ENCODE data around the gene MANF.

The MANF gene

DNA sequence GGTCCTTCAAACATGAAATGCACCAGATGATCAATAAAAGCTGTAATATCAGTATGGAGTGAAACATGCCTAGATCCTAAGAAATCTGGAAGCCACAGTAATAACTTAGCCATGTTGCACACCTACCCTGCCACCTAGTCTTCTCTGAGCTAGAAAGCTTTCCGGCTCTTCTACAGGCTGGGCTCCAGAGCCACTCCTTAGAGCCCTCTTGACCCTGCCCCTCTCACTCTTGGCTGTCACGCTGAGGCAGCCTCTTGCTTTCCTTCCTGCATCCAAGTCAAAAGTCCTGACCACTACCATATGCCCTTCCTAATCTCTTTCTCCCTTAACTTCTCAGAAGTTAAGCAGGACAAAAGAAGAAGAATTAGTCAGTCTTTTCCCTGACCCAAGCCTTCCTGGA is 23.7 kb downstream of the MANF start:
- DNase-seq (ENCODE audit: low read depth) = no peak
- TF ChIP-seq, protein P1, sequence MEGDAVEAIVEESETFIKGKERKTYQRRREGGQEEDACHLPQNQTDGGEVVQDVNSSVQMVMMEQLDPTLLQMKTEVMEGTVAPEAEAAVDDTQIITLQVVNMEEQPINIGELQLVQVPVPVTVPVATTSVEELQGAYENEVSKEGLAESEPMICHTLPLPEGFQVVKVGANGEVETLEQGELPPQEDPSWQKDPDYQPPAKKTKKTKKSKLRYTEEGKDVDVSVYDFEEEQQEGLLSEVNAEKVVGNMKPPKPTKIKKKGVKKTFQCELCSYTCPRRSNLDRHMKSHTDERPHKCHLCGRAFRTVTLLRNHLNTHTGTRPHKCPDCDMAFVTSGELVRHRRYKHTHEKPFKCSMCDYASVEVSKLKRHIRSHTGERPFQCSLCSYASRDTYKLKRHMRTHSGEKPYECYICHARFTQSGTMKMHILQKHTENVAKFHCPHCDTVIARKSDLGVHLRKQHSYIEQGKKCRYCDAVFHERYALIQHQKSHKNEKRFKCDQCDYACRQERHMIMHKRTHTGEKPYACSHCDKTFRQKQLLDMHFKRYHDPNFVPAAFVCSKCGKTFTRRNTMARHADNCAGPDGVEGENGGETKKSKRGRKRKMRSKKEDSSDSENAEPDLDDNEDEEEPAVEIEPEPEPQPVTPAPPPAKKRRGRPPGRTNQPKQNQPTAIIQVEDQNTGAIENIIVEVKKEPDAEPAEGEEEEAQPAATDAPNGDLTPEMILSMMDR (conservative IDR thresholded peaks at IDR 0.05; ENCODE audit: control insufficient read depth, insufficient read depth, low read depth, low read length) = no peak
- H3K4me3 ChIP-seq (ENCODE audit: control insufficient read depth, low read depth, low read length) = no peak overlapping the region

DNA sequence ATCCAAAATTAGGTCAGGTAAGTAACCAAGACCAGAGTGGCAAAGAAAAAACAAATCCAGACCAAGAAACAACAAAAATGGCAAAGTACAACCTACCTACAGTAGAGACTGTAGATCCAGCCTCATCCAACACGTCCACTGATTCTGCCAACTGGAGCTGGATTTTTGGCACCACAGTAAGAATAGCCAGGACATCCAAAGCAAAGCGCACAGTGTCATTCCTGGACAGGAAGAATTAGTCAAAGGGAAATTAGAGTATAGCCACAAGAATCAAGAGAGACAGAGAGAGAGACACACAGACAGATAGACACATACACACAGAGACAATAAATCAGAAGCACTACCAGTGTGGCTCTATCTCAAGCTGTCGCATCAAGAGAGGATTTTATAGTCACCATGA is 37.1 kb downstream of the MANF start:
- H3K4me3 ChIP-seq (ENCODE audit: control insufficient read depth, low read depth, low read length) = no peak overlapping the region
- no peak for DNase-seq (ENCODE audit: low read depth)

DNA sequence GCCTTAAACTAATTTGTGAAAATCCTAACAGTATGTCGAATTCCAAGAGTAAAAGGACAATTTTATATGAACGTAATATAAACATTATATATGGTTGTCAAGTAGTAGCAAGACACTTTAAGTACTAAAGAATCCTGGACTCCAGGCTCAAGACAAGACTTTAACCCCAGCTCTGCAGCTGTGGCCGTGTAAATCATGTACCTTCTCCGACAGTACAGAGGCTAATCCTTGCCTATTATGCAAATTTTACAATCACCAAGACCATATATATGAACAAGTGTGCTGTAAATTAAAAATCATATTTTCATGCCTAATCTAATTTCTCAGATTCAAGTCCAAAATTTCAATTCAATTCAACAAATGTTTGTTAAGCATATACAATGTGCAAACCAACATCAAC is 41.8 kb downstream of the MANF start:
- no peak for DNase-seq (ENCODE audit: low read depth)
- TF ChIP-seq, protein P1 (conservative IDR thresholded peaks at IDR 0.05; ENCODE audit: control insufficient read depth, insufficient read depth, low read depth, low read length) = no peak

More for the DNA sequence above, 37.1 kb downstream of the MANF start:
- TF ChIP-seq, protein P1 (conservative IDR thresholded peaks at IDR 0.05; ENCODE audit: control insufficient read depth, insufficient read depth, low read depth, low read length) = no peak

DNA sequence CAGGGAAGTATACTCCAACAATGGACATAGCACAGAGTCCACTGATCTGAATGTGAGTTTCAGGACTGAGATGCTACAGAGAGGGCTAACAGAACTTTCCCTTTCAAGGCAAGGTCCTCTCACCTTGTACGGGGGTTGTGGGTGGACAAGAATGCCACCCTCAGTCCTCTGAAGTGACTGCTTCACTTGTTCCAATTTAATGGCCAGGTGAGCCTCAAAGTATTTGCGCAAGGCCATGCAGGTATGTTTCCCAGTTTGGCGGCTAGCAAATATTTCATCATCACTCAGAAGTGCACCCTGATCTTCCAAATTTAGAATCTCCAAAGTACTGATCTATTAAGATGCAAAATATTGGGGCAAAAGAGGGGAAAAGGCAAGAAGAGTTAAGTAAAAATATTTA is 44.0 kb downstream of the MANF start:
- no peak for DNase-seq (ENCODE audit: low read depth)
- TF ChIP-seq, protein P1 (conservative IDR thresholded peaks at IDR 0.05; ENCODE audit: control insufficient read depth, insufficient read depth, low read depth, low read length) = no peak
- no peak overlapping the region for H3K4me3 ChIP-seq (ENCODE audit: control insufficient read depth, low read depth, low read length)

More for the DNA sequence above, 41.8 kb downstream of the MANF start:
- H3K4me3 ChIP-seq (ENCODE audit: control insufficient read depth, low read depth, low read length) = no peak overlapping the region

DNA sequence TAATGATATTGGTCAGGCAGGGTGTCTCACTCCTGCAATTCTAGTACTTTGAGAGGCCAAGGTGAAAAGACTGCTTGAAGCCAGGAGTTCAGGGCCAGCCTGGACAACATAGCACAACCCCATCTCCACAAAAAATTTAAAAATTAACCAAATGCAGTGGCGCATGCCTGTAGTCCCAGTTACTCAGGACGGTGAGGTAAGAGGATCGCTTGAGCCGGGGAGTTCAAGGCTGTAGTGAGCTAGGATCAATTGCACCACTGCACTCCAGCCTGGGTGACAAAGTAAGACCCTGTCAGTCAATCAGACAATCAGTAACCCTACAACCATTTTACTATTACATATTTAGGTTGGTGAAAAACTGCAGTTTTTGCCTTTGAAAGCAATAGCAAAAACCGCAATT is 49.0 kb downstream of the MANF start:
- DNase-seq (ENCODE audit: low read depth) = no peak
- TF ChIP-seq, protein P1 (conservative IDR thresholded peaks at IDR 0.05; ENCODE audit: control insufficient read depth, insufficient read depth, low read depth, low read length) = no peak
- no peak overlapping the region for H3K4me3 ChIP-seq (ENCODE audit: control insufficient read depth, low read depth, low read length)

DNA sequence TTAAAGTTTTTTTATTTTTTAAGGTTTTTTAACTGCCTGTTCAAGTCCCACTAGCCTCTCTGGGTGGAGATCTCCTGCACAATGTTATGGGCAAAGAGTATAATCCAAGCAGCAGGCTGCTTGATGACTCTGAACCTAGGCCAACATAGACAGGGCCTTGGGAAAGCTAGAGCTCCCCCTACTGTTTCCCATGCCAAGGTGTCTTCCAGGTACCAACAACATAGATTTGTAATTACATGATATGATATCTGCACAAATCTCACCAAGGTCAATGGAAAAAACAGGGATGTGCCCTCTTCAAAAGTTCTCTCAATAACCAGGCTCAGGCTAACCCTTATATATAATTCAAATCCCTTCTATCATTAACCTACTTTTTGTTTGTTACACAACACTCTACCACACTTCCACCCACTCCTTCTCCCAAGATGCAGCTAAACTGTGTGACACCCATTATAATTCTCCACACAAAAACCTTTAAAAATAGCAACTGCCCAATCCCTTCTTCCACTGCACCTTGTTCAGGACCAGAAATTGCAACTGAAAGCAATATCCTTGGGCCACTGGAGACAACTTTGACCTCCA is 49.7 kb downstream of the MANF start:
- peak; percentile 69 for DNase-seq (ENCODE audit: low read depth)
- no peak overlapping the region for H3K4me3 ChIP-seq (ENCODE audit: control insufficient read depth, low read depth, low read length)
- TF ChIP-seq, protein P1 (conservative IDR thresholded peaks at IDR 0.05; ENCODE audit: control insufficient read depth, insufficient read depth, low read depth, low read length) = peak; percentile 83

Measured in fibroblast of mammary gland (primary cell).